GM18909 (cell line): ENCODE results near the gene DOK3.

Source experiments
- ATAC-seq: cut with Tn5 transposase; IDR thresholded peaks from one replicate; pipeline ENCODE4 v1.9.1; 2021; ENCODE audit warnings: mild to moderate bottlenecking; ENCODE audit not compliant: unreplicated experiment, poor library complexity

Gene DOK3

DNA sequence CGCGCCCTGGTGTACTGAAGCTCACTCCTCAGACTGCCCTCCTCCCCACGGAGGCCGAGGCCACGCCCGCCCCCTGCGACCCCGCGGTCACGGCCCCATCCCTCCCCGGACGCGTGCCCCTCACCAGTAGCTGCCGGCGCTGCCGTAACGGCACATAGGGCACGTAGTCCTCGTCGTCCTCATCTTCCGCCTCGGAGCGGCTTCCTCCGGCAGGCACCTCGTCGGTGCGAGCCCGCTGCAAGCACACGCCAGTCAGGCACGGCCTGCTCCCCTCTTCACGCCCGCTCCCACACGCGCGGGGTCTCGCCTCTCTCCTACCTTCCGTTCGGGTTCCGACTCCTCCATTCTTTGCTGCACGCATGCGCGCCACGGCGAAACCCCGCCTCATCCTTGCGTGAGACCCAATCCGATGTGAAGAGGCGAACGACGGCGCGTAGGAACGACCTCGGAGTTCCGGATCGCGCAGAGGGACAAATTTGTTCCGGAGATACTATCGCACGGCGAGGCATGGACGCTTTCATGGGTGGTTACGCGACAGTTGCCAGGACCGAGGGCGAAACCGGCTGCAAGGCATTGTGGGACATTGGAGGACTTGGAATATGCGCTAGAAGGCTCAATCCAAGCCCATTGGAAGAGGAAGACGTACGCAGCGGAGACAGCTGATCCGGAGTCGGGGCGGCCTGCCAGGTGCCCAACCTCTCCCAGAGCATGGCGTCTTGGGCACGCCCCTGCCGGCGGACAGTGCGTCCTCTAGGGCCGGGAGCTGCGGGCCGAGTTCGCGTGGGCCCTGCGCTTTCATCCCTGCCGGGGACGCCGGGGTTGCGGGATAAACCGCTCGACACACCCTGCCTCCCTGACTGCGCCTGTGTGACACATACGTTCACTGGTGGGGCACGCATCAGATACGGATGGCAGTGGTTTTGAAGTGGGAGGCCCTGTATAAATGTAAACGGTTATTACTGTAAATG lies 7.3 kb upstream of the DOK3 start, which contains the start of gene DDX41:
DDX41 (minus strand) TSS at position 361 of the 968 bp plus-strand sequence; CDS start at position 345, 16 bp downstream.
- ATAC-seq = peak; percentile 78

DNA sequence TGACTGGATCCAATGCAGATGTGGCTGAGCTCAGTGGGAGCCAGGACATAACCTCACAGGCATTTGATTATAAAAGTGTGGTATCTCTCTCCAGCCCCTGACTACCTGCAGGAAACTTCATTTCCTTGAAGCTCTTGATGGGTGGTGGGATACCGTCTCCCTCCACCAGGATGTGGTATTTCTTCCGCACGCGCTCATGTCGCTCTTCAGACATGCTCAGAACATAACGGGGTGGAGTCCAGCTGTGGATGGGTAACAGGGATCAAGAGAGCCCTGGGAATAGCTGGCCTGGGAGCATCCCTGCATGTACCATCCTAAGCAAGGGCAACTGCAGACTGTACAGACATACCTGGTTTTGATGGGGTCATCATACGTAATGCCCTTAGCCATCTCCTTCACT lies 6.0 kb upstream of the DOK3 start:
- ATAC-seq = no peak

DNA sequence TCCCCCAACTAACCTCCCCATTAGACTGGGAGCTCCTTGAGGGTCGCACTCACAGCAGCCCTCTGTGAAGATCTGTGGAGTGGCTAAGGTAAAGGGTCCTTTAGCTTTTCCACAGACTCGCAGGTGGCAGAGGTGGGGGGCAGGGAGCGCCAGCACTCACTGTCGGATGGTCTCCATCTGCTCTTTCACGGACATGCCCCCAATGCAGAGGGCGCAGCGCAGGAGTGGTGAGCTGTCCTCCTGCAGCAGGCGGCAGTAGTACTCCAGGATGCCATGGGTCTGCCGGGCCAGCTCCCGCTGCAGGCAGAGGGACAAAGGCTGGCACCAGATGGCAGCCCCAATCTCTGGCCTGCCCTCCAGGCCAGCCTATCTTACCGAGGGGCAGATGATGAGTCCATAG lies 4.9 kb upstream of the DOK3 start:
- ATAC-seq = no peak

DNA sequence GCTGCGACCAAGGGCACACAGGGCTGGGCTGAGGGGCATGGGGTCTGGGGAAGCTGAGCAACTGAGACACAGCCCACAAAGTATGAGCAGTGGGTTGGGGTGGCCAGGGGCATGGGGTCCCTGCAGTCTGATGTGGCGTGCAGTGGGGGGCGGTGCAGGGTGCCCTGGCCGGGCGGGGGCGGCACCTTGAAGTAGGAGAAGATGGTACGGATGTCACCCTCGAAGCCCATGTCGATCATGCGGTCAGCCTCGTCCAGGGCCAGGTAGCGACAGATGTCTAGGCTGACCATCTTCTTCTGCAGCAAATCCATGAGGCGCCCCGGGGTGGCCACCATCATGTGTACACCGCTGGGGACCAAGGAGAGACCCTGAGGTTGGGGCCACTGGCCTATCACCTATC lies 3.9 kb upstream of the DOK3 start:
- no peak for ATAC-seq

DNA sequence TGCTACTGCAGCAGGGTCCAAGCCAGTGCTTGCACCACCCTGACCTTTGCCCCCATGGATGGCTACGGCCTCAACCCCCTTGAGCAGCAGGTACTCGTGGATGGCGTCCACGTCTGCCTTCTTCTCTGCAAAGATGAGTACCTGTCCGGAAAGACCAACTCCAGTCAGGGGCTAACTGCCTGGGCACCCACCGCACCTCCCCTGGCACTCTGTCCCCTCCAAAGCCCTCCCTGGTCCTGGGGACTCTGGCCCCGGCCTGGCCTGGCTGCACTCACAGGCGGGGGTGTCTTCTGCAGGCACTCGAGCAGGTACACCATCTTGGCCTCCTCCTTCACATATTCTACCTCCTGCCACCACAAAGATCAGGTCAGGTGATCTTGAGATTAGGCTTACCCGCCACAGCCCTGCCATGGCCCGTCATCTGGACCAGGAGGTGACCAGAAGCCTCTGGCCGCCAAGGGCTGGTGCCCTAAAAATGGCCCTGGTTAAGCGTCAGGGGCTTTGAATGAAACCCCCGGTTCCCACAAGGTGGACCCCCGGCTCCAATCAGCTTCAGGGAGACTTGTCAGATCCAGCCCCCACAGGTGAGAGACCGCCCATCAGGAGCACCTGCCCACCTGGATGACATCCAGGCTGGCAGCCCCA lies 3.2 kb upstream of the DOK3 start:
- no peak for ATAC-seq

DNA sequence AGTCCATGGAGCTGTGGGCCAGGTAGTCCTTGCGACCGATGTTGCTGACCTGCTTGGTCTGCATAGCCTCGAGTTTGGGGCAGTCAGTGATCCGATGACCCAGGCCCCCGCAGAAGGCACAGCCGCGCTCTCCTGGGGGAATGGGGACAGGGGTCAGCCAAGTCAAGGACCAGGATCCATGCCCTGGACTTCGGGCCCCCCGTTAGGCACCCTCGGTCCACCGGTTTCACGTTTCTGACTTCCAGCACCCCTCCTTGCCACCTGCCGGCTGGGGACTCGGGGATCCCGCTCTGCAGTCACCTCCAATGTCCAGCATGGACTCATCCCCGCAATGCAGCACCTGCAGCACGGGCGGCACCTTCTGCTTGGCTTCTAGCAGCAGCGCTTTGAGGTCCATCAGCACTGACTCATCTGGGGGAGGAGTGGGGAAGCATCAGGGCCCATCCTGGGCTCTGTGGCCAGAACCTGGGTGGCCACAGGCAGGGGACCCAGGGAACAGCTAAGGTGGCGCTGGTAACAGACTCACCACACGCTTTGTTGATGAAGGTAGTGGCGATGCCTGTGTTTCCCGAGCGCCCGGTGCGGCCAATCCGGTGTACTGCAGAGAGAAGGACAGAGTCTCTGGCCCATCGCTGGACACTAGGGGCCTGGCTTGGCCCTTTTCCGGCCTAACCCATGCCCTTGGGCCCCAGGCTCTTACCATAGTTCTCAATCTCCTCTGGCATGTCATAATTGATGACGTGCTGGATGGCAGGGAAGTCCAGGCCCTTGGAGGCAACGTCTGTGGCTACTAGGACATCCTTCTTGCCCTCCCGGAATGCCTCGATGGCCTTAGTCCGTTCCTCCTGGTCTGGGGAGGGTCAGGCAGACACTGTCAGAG lies 2.4 kb upstream of the DOK3 start:
- ATAC-seq = no peak

DNA sequence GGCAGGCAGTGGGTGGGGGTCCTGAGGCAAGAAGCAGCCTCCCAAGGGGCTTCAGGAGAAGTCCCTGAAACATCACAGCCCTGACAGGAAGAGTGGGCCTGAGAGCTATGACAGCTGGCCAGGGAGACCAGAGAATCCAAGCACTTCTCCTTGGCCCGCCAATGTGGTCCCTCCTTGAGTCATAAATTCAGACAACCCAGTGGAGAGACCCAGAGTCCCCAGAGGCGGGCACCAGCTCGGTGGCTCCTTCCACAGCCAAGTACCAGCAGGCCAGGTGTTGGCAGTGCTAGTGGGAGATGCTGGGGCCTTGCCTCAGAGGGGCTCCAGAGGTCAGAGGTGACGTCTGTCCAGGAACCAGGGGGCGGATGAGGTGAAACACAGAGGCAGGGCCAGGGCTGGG lies 1.6 kb upstream of the DOK3 start:
- no peak for ATAC-seq

DNA sequence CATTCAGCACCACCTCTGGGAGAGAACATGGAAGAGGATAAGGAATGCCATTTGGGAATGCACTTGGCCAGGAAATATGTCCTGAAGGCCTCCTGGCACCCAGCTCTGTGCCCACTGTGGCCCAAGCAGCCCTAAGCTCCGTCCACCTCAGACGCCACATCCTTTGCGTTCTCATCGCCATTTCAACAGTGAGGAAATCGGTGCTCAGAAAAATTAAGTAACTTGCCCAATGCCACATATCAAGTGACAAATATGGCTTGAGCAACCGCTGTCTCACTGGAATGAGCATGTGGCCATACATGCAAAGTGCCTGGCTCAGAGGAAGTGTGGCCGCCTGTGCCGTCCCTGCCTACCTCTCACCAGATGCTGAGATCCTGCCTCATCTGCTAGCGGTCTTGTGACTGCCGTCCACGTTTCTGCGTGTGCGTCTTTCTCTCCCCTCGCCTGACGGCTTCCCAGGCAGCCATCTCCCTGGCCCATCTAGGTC lies 984 bp upstream of the DOK3 start:
- peak; percentile 33 for ATAC-seq

DNA sequence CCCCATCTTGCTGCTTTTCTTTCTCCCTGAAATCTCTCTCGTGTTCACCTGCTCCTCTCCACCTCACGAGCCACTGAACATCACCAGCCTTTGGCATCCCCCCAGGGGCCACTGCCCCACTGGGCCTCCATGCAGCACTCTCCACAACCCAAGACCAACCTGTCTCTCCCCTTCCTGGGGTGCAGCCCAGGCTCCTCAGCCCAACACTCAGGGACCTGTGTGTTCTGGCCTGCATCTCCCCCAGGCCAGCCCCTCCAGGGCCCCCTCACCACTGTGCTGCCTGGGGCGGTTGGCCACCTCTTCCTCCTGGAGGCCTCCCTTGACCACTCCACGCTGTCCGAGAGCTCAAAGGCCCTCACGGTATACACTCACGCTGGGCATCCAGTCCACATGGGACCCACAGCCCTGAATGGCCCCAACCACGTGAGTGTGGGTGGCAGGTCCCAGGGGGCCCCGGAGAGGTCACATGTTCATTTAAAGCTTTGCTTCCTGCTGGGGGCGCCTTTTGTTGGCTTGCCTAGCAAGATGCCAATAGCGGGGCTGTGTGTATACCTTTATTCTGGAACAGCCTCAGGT lies 453 bp upstream of the DOK3 start:
- peak; percentile 32 for ATAC-seq

DNA sequence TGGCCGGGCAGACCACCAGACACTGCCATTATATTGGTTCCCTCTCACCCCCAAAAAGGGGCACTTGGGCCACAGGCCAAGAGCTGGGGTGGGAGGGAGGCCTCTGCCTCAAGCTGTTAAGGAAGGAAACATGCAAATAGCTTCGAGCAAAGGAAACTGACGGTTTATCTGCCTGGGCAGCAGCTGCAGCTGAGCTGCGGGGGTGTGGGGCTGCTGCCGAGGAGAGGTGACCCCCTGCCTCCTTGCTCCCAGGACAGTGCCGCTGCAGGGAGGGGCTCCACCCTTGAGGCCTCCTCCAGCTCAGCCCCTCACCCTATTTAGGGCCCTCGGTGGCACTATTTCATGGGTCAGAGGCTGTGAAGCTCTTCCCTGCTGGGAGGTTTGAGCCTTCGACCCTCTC lies 789 bp downstream of the DOK3 start:
- peak; percentile 31 for ATAC-seq

DNA sequence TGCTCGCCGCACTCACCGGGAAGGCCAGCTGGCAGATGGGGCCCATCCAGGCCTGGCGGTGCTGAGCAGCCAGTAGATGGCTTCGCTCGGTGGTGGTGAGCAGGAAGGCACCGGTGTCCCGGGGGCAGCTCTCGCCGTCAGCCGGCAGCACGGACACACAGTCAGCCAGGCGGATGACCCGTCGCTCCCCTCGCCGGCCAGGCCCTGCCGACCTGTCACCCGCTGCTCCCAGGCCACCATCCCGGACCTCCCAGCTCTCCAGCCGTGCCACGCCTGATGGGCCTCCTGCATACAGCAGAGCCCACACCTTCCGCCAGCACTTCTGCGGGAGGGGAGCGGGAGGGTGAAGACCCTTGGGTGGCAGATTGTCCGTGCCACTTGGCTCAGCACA lies 1.4 kb downstream of the DOK3 start:
- ATAC-seq = no peak

DNA sequence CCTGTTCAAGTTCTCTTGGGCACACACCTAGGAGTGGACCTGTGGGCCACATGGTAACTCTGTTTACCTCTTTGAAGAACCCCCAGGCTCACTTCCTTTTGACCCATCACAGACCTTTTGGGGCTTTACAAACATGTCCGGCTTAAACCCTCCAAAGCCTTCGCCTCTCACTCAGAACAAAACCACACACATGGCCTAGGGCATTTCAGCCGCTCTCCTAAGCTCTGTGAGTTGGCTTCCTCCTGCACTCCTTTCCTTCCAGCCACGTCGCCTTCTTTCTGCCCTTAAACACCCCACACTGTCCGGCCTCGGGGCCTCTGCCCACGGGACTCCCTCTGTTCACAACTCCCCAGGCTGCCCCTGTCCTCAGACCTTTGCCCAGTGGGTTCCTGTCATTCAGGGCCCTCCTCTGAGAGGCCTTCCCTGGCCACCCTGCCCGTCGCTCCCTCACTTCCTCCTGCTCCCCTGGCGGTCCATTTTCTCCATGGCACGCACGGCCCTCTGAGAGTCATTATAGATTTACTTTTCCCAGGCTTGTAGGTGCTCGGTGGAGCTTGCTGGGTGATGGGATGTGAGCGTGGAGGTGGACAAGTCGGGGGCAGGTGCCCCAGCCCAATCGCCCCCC lies 1.9 kb downstream of the DOK3 start:
- ATAC-seq = no peak

DNA sequence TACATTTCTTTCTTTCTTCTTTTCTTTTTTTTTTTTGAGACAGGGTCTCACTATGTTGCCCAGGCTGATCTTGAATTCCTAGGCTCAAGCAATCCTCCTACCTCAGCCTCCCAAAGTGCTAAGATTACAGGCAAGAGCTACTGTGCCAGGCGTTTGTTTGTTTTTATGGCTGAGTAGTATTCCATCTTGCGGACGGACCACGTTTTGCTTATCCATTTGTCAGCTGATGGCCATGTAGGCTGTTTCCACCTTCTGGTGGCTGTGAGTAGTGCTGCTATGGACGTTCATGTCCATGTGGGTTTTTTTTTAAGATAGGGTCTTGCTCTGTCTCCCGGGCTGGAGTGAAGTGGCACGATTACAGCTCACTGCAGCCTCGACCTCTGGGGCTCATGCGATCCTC lies 2.5 kb downstream of the DOK3 start:
- no peak for ATAC-seq

DNA sequence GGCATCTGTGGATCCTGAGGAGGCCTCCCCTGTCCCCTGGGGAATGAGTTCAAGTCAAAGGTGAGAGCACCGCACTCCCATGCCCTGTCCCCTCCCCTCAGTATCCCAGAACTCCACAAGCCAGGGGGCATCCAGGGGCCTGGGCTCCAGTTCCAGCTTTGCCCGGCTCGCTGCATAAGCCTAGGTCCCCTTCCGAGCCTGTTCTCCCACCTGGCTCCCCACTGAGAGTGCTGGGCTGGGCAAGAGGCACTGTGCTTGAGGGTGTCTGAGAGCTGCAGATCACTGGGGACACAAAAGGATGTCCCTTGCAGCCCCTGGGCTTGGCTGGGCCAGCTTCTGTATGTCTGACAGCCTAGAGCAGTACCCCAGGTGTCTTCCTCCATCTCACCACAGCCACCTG lies 4.6 kb downstream of the DOK3 start:
- no peak for ATAC-seq

DNA sequence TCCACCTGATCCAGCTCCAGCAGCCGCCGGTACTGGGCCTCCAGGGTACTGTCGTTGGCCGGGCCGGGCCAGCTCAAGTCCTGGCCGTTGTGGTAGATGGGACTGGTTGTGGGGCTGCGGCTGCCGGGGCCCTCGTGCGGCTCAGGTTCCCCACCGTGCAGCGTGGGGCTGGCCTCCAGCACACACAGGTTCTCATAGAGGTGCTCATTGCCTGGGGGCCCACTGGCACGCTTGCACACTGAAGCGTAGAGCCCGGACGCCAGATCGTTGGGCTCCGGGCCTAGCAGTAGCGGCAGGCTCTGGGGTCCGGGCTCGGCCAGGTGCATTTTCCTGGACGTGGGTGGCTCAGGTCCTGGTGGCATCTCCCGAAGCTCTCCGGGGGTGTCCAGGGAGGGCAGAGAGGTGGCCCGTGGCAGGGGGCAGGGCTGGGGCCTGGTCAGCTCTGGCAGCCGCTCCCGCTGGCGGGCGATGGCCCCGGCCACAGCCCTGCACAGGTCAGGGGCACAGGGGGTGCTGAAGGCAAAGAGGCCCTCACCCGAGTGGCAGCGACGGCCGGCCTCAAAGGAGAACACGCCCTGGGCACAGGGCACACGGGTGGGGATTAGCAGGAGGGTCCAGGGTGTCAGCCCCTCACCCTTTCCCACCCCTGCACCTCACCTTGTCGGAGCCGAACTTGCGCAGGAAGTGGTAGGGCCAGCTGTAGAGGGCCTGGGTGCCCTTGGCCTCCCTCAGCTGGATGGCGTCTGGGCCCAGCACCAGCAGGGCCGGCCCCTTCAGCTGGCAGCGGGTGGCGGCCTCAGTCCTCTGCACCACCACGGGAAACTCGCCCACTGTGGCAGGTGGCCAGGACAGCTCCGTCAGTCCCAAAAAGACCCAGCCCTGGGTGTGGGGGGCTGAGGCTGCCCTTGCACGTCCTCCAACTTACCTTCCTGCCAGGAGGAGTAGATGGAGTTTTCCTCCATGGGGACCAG lies 5.3 kb downstream of the DOK3 start:
- no peak for ATAC-seq

DNA sequence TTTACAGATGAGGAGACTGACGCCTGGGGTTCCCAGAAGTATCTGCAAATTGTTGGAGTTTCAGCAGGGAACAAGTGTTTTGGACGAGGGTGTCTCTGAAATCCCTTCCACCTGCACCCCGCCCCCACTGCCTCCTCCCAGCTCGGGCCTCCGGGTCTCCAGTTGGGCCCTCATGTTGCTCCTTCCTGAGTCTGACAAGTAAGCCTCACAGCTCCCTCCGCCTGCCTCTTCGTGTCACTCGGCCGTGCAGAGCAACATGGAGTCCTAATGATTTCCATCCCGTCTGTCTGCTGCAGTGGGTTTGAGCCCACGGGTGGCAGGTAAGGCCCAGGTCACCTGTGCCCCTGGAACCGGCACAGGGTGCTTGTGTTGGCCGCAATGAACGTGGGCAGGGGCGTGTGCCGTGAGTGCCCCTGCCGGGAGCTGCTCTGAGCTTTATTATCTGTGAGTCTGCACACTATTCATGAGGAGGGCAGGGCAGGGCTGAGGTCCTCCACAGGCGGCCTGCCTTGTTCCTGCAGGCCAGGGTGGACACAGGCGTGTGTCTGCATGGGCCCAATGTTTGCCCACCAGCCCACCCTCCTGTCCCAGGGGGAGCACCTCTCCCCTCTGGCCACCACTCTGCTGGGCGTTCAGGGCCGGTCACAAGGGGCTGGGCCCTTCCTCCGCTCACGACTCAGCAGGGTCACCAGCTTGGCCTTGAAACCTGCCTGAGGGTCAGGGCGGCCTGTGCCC lies 6.1 kb downstream of the DOK3 start:
- ATAC-seq = no peak

DNA sequence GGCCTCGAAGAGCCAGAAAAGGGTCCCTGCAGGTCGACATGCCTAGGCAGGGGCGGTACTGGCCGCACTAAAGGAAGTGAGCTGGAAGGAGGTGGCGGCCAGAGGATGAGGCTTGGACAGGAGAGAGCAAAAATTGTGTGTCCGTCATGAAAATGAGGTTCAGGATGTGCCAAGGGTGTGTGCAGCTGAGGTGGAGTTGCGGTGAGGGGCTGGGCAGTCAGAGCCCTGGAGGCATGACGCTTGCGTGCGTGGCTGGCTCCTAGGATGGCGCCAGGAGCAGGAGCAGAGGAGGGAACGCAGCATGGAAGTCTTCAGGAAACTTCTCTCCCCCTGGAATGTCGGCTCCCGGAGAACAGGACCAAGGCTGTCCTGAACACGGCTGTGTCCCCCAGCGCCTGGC lies 6.7 kb downstream of the DOK3 start:
- no peak for ATAC-seq
